ENCODE data around the gene TCF7L1.

- TF ChIP-seq CTCF (IDR thresholded peaks at IDR 0.05; ENCODE audit: low read depth, low read length) (no peak), EZH2phosphoT487 (IDR thresholded peaks at IDR 0.05; ENCODE audit: low read depth) (no peak)
Measured at GRCh38 chr2:85087541-85087940, 45.7 kb upstream of the TCF7L1 start.
